ENCODE data around the gene STPG1.

DNA sequence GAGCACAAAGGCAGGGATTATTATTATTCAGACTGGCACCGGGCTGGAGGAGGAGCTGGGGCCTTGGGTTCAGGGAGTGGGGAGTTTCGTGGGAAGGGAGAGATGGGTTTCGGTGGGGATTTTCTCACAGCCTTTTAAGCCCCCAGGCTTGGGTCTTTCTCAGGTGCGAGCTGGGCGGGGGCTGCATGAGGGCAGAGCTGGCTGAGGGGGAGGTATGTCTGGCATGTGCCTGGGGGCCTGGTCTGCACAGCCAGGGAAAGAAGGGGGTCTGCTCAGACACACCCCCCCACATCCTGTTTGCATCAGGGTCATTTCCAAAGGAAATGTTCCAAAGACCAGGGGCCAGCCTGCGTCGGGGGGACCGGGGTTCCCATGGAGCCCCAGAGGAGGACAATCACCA is 72.8 kb downstream of the STPG1 start:
- TF ChIP-seq, protein P1, sequence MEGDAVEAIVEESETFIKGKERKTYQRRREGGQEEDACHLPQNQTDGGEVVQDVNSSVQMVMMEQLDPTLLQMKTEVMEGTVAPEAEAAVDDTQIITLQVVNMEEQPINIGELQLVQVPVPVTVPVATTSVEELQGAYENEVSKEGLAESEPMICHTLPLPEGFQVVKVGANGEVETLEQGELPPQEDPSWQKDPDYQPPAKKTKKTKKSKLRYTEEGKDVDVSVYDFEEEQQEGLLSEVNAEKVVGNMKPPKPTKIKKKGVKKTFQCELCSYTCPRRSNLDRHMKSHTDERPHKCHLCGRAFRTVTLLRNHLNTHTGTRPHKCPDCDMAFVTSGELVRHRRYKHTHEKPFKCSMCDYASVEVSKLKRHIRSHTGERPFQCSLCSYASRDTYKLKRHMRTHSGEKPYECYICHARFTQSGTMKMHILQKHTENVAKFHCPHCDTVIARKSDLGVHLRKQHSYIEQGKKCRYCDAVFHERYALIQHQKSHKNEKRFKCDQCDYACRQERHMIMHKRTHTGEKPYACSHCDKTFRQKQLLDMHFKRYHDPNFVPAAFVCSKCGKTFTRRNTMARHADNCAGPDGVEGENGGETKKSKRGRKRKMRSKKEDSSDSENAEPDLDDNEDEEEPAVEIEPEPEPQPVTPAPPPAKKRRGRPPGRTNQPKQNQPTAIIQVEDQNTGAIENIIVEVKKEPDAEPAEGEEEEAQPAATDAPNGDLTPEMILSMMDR (IDR thresholded peaks at IDR 0.05; ENCODE audit: extremely low read depth in 1 of 2, insufficient read depth in 1 of 2, low read depth in 1 of 2, low read length in 2 of 2) = no peak
- TF ChIP-seq POLR2AphosphoS5 (IDR thresholded peaks at IDR 0.05; ENCODE audit: insufficient read depth, low read depth, low read length) (no peak), POLR2A (IDR thresholded peaks at IDR 0.05; ENCODE audit: low read depth, low read length) (no peak), JUN (IDR thresholded peaks at IDR 0.05; ENCODE audit: borderline replicate concordance, insufficient read depth, insufficient read length, low read depth) (no peak), FOS (IDR thresholded peaks at IDR 0.05; ENCODE audit: borderline replicate concordance, insufficient read depth, low read length) (no peak)

Data from endothelial cell of umbilical vein (primary cell).